ENCODE results near the gene AFF2.

Gene AFF2

DNA sequence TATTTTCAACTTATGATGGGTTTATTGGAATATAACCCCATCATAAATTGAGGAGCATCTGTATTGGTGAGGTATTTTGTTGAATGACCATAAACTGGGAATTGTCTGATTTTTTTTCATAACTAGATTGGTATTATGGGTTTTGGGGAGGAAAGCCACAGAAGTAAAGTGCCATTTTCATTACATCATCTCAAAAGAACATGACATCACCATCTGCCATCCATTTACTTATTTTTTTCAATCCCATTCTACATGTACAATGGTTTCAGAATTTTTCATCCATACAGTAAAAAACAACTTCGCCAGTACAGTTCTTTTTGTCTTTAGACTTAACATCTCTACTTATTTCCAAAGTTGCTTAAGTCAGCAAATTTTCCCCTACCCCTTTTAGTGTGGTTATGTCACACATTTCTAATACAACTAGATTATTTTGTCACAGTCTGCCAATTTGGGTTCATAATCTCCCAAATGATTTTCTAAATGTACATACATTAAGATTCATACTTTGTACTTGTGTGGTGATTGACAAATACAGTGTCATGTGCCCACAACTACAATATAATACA, 545.3 kb downstream of the AFF2 start:
- H3K4me3 ChIP-seq (replicated peaks in 1 of 2; ENCODE audit: low read depth in 2 of 2, low read length in 2 of 2), result no peak overlapping the region
- no peak for DNase-seq (ENCODE audit: low read depth in 2 of 2)
- TF ChIP-seq, protein P1, sequence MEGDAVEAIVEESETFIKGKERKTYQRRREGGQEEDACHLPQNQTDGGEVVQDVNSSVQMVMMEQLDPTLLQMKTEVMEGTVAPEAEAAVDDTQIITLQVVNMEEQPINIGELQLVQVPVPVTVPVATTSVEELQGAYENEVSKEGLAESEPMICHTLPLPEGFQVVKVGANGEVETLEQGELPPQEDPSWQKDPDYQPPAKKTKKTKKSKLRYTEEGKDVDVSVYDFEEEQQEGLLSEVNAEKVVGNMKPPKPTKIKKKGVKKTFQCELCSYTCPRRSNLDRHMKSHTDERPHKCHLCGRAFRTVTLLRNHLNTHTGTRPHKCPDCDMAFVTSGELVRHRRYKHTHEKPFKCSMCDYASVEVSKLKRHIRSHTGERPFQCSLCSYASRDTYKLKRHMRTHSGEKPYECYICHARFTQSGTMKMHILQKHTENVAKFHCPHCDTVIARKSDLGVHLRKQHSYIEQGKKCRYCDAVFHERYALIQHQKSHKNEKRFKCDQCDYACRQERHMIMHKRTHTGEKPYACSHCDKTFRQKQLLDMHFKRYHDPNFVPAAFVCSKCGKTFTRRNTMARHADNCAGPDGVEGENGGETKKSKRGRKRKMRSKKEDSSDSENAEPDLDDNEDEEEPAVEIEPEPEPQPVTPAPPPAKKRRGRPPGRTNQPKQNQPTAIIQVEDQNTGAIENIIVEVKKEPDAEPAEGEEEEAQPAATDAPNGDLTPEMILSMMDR (IDR thresholded peaks at IDR 0.05; ENCODE audit: low read depth, low read length), result no peak

All from cardiac fibroblast (primary cell).